H9 (cell line): ENCODE data around the gene EPB41L5. TPM values are rescaled to one million over a fixed set of nuclear protein-coding genes. Genes with fewer than 3 reads are reported as not detected.

Experiments used
- DNase-seq: peaks from one replicate; pipeline ENCODE4 v3.0.0-alpha.2; 2017
- H2AFZ ChIP-seq: one replicate; pipeline ENCODE4 v1.6.1; 2013; ENCODE audit warnings: mild to moderate bottlenecking, low read length, control low read depth, moderate library complexity
- H2AK5ac ChIP-seq: 2 replicates; pipeline ENCODE4 v1.6.1; 2013; ENCODE audit warnings: low read length, control low read depth, mixed read lengths; ENCODE audit not compliant: insufficient read length
- H2BK120ac ChIP-seq: one replicate; pipeline ENCODE4 v1.6.1; 2013; ENCODE audit warnings: low read depth, mild to moderate bottlenecking, low read length, control low read depth, inconsistent platforms; ENCODE audit not compliant: poor library complexity, severe bottlenecking
- H2BK12ac ChIP-seq: 2 replicates; pipeline ENCODE4 v1.6.1; 2013; ENCODE audit warnings: low read length, control low read depth, mixed read lengths, low read depth; ENCODE audit not compliant: insufficient read length
- H2BK15ac ChIP-seq: 2 replicates; pipeline ENCODE4 v1.6.1; 2013; ENCODE audit warnings: low read depth, low read length, control low read depth
- H2BK20ac ChIP-seq: one replicate; pipeline ENCODE4 v1.6.1; 2013; ENCODE audit warnings: low read depth, mild to moderate bottlenecking, low read length, control low read depth, inconsistent platforms; ENCODE audit not compliant: poor library complexity, severe bottlenecking
- H2BK5ac ChIP-seq: 2 replicates; pipeline ENCODE4 v1.6.1; 2013; ENCODE audit warnings: low read length, control low read depth, mixed read lengths; ENCODE audit not compliant: insufficient read length
- H3K14ac ChIP-seq: 2 replicates; pipeline ENCODE4 v1.6.1; 2013; ENCODE audit warnings: low read length, control low read depth; ENCODE audit not compliant: insufficient read depth
- H3K18ac ChIP-seq: 2 replicates; pipeline ENCODE4 v1.6.1; 2013; ENCODE audit warnings: low read depth, mild to moderate bottlenecking, mixed read lengths, low read length, control low read depth; ENCODE audit not compliant: insufficient read length
- H3K23ac ChIP-seq: 2 replicates; pipeline ENCODE4 v1.6.1; 2013; ENCODE audit warnings: low read length, control low read depth, mixed read lengths, low read depth; ENCODE audit not compliant: insufficient read length
- H3K23me2 ChIP-seq: 2 replicates; pipeline ENCODE4 v1.6.1; 2013; ENCODE audit warnings: low read depth, mild to moderate bottlenecking, mixed read lengths, low read length, control low read depth; ENCODE audit not compliant: insufficient read length, poor library complexity, severe bottlenecking
- H3K27ac ChIP-seq: 2 replicates; pipeline ENCODE4 v1.5.1; 2013; ENCODE audit warnings: low read length, control low read depth, mixed read lengths, low read depth; ENCODE audit not compliant: insufficient read length
- H3K27me3 ChIP-seq: 2 replicates; pipeline ENCODE4 v1.6.1; 2013; ENCODE audit warnings: low read length, control low read depth, inconsistent platforms; ENCODE audit not compliant: insufficient read depth
- H3K4ac ChIP-seq: 2 replicates; pipeline ENCODE4 v1.6.1; 2013; ENCODE audit warnings: low read depth, mild to moderate bottlenecking, control low read depth, inconsistent platforms, low read length, moderate library complexity
- H3K4me1 ChIP-seq: 2 replicates; pipeline ENCODE4 v1.6.1; 2013; ENCODE audit warnings: low read length, control low read depth, inconsistent platforms; ENCODE audit not compliant: insufficient read depth
- H3K4me2 ChIP-seq: 2 replicates; pipeline ENCODE4 v1.6.1; 2013; ENCODE audit warnings: low read length, control low read depth, mixed read lengths; ENCODE audit not compliant: insufficient read length, insufficient read depth
- H3K56ac ChIP-seq: 2 replicates; pipeline ENCODE4 v1.6.1; 2013; ENCODE audit warnings: low read depth, mild to moderate bottlenecking, mixed read lengths, low read length, control low read depth; ENCODE audit not compliant: insufficient read length
- H3K79me1 ChIP-seq: 2 replicates; pipeline ENCODE4 v1.6.1; 2013; ENCODE audit warnings: low read depth, mild to moderate bottlenecking, moderate library complexity, low read length, control low read depth, inconsistent platforms; ENCODE audit not compliant: insufficient read depth, poor library complexity, severe bottlenecking
- H3K79me2 ChIP-seq: 2 replicates; pipeline ENCODE4 v1.6.1; 2013; ENCODE audit warnings: low read length, control low read depth, inconsistent platforms; ENCODE audit not compliant: insufficient read depth
- H3K9ac ChIP-seq: 2 replicates; pipeline ENCODE4 v1.6.1; 2013; ENCODE audit warnings: low read length, control low read depth, mixed read lengths; ENCODE audit not compliant: insufficient read length; ENCODE audit errors: extremely low read depth
- H3K9me3 ChIP-seq: one replicate; pipeline ENCODE4 v1.6.1; 2013; ENCODE audit warnings: low read depth, low read length, inconsistent platforms; ENCODE audit not compliant: control insufficient read depth
- H3T11ph ChIP-seq: one replicate; pipeline ENCODE4 v1.6.1; 2013; ENCODE audit warnings: mild to moderate bottlenecking, low read length, control low read depth, inconsistent platforms
- H4K20me1 ChIP-seq: one replicate; pipeline ENCODE4 v1.6.1; 2013; ENCODE audit not compliant: control insufficient read depth, insufficient read length, insufficient read depth
- H4K5ac ChIP-seq: 2 replicates; pipeline ENCODE4 v1.6.1; 2013; ENCODE audit warnings: low read depth, mild to moderate bottlenecking, mixed read lengths, low read length, control low read depth; ENCODE audit not compliant: insufficient read length
- H4K8ac ChIP-seq: replicated peaks from 2 replicates; pipeline ENCODE4 v1.6.1; 2013; ENCODE audit warnings: low read length, control low read depth, mixed read lengths, low read depth; ENCODE audit not compliant: insufficient read length
- H4K91ac ChIP-seq: 2 replicates; pipeline ENCODE4 v1.6.1; 2013; ENCODE audit warnings: low read depth, mild to moderate bottlenecking, moderate library complexity, mixed read lengths, low read length, control low read depth; ENCODE audit not compliant: insufficient read length
- H3K27ac Mint-ChIP-seq, 3 experiments: 2 replicates in 2 of 3; 3 replicates in 1 of 3; pipeline ENCODE4 v1.8.0; 2020 to 2021; ENCODE audit warnings: mixed read lengths in 3 of 3, mild to moderate bottlenecking in 1 of 3, moderate library complexity in 1 of 3
- H3K27me3 Mint-ChIP-seq: 2 replicates; pipeline ENCODE4 v1.8.0; 2021; ENCODE audit warnings: low read depth, mild to moderate bottlenecking, moderate library complexity, mixed read lengths
- H3K36me3 Mint-ChIP-seq, 3 experiments: 2 replicates in 2 of 3; 3 replicates in 1 of 3; pipeline ENCODE4 v1.8.0; 2020 to 2021; ENCODE audit warnings: low read depth in 3 of 3, mixed read lengths in 3 of 3; ENCODE audit not compliant: insufficient read depth in 1 of 3
- H3K4me1 Mint-ChIP-seq, 2 experiments: 2 replicates each; pipeline ENCODE4 v1.8.0; 2020; ENCODE audit warnings: mixed read lengths in 2 of 2
- H3K4me3 Mint-ChIP-seq, 2 experiments: 2 replicates in 1 of 2; 3 replicates in 1 of 2; pipeline ENCODE4 v1.8.0; 2020 to 2021; ENCODE audit warnings: mild to moderate bottlenecking in 2 of 2, mixed read lengths in 2 of 2, moderate library complexity in 1 of 2
- H3K9me3 Mint-ChIP-seq, 2 experiments: 2 replicates in 1 of 2; 3 replicates in 1 of 2; pipeline ENCODE4 v1.8.0; 2020; ENCODE audit warnings: mild to moderate bottlenecking in 2 of 2, mixed read lengths in 2 of 2, moderate library complexity in 1 of 2
- total RNA-seq: library from RNA; stranded (reverse); gene quantifications from 2 replicates; pipeline ENCODE4 v1.2.1, GENCODE V29; 2021
- TF ChIP-seq, protein P1 (sequence below): fragments of 200-600 bp; sonication (generic); conservative IDR thresholded peaks from 3 replicates; pipeline ENCODE4 v1.8.0; 2021; ENCODE audit warnings: antibody characterized with exemption, mild to moderate bottlenecking

The EPB41L5 gene
- total RNA-seq, 1 experiment from 2014 or later: 40.4 TPM

- H3K9me3 ChIP-seq: no peaks in the 10 kb centered on the region
- H3K23me2 ChIP-seq: no peaks in the 10 kb centered on the region
- H3K4ac ChIP-seq: no peak overlapping the region
- H3K79me1 ChIP-seq: no peaks in the 10 kb centered on the region
- no peak overlapping the region for H3K18ac ChIP-seq
- H4K91ac ChIP-seq: no peak overlapping the region
- H2BK12ac ChIP-seq: no peak overlapping the region
- H3K4me1 ChIP-seq: no peaks in the 10 kb centered on the region; the same call in 1 of the 2 replicates
- DNase-seq: no peak
- H2AK5ac ChIP-seq: no peak overlapping the region
- H3K4me3 Mint-ChIP-seq: no peak overlapping the region
- H4K20me1 ChIP-seq: no peaks in the 10 kb centered on the region
- no peak overlapping the region for H4K8ac ChIP-seq
- no peak overlapping the region for H2BK5ac ChIP-seq
- no peak overlapping the region for H3K27ac ChIP-seq
- H3K36me3 Mint-ChIP-seq: no peaks in the 10 kb centered on the region
- no peak overlapping the region for H3T11ph ChIP-seq
- H3K27ac Mint-ChIP-seq: no peak overlapping the region
- no peak overlapping the region for H2BK120ac ChIP-seq
- no peak overlapping the region for H3K56ac ChIP-seq
- H2AFZ ChIP-seq: no peak overlapping the region
- no peak overlapping the region for H3K9ac ChIP-seq
- no peaks in the 10 kb centered on the region for H3K79me2 ChIP-seq
- H4K5ac ChIP-seq: no peak overlapping the region
- no peak overlapping the region for H3K14ac ChIP-seq
- TF ChIP-seq, protein P1, sequence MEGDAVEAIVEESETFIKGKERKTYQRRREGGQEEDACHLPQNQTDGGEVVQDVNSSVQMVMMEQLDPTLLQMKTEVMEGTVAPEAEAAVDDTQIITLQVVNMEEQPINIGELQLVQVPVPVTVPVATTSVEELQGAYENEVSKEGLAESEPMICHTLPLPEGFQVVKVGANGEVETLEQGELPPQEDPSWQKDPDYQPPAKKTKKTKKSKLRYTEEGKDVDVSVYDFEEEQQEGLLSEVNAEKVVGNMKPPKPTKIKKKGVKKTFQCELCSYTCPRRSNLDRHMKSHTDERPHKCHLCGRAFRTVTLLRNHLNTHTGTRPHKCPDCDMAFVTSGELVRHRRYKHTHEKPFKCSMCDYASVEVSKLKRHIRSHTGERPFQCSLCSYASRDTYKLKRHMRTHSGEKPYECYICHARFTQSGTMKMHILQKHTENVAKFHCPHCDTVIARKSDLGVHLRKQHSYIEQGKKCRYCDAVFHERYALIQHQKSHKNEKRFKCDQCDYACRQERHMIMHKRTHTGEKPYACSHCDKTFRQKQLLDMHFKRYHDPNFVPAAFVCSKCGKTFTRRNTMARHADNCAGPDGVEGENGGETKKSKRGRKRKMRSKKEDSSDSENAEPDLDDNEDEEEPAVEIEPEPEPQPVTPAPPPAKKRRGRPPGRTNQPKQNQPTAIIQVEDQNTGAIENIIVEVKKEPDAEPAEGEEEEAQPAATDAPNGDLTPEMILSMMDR: no peak
- H2BK15ac ChIP-seq: no peak overlapping the region
- H3K9me3 Mint-ChIP-seq: no peaks in the 10 kb centered on the region
- no peaks in the 10 kb centered on the region; the same call in 1 of the 2 replicates for H3K27me3 Mint-ChIP-seq
- peaks cover 8 to 13% of the 10 kb centered on the region in 2 experiments; a peak in 3 of 4 replicates for H3K4me1 Mint-ChIP-seq
- no peaks in the 10 kb centered on the region for H3K27me3 ChIP-seq
- H2BK20ac ChIP-seq: no peak overlapping the region
- H3K23ac ChIP-seq: no peak overlapping the region
- H3K4me2 ChIP-seq: no peak overlapping the region
Measured at GRCh38 chr2:120004254-120004653, 8.6 kb upstream of the EPB41L5 start.
